Measurements from ENCODE around the gene SEM1.
"Not testable (repeated sequence)": the region's sequence is repeated elsewhere in the genome, so short reads cannot be mapped to it uniquely, and the experiment has no call there.

SEM1 gene

GRCh38 chr7:96658022-96658412, 51.6 kb downstream of the SEM1 start:
- DNase-seq = no peak

- DNase-seq = no peak
These were observed 52.2 kb downstream of the SEM1 start for GRCh38 chr7:96657347-96658021.

- DNase-seq = no peak
These were observed 53.7 kb downstream of the SEM1 start for GRCh38 chr7:96655956-96656355.

GRCh38 chr7:96654630-96655188, 54.9 kb downstream of the SEM1 start:
- no peak for DNase-seq

- no peak for DNase-seq
These were observed 59.7 kb downstream of the SEM1 start for GRCh38 chr7:96649981-96650380.

- DNase-seq = no peak
These were observed 60.9 kb downstream of the SEM1 start for GRCh38 chr7:96648784-96649183.

- DNase-seq = no peak
These were observed 61.9 kb downstream of the SEM1 start for GRCh38 chr7:96647733-96648132.

GRCh38 chr7:96645084-96645483, 64.6 kb downstream of the SEM1 start:
- no peak for DNase-seq

- not testable (repeated sequence) for DNase-seq
These were observed 66.2 kb downstream of the SEM1 start for GRCh38 chr7:96643436-96643835.

GRCh38 chr7:96640054-96640453, 69.6 kb downstream of the SEM1 start:
- DNase-seq = no peak

Measured in activated CD4-positive, alpha-beta T cell treated with anti-CD3 and anti-CD28 coated beads, Interleukin-2, Interleukin-6, amounts not matched to agents 100 ng/mL and 50 ng/mL, durations not matched to agents 16 hours and 8 hours (primary cell).